ENCODE results near the gene ATXN2. TPM values are rescaled to one million over a fixed set of nuclear protein-coding genes. Genes with fewer than 3 reads are reported as not detected.

ATXN2 gene
- total RNA-seq, 1 donor from 2014 or later: 66.8 TPM

- TF ChIP-seq, protein P1, sequence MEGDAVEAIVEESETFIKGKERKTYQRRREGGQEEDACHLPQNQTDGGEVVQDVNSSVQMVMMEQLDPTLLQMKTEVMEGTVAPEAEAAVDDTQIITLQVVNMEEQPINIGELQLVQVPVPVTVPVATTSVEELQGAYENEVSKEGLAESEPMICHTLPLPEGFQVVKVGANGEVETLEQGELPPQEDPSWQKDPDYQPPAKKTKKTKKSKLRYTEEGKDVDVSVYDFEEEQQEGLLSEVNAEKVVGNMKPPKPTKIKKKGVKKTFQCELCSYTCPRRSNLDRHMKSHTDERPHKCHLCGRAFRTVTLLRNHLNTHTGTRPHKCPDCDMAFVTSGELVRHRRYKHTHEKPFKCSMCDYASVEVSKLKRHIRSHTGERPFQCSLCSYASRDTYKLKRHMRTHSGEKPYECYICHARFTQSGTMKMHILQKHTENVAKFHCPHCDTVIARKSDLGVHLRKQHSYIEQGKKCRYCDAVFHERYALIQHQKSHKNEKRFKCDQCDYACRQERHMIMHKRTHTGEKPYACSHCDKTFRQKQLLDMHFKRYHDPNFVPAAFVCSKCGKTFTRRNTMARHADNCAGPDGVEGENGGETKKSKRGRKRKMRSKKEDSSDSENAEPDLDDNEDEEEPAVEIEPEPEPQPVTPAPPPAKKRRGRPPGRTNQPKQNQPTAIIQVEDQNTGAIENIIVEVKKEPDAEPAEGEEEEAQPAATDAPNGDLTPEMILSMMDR (IDR thresholded peaks at IDR 0.05): peak; percentile 69
- Mint-ChIP-seq H3K27me3 (ENCODE audit: low read depth) (no peaks in the 10 kb centered on the region), H3K4me3 (ENCODE audit: unreplicated experiment) (no peak overlapping the region), H3K36me3 (ENCODE audit: low read depth) (peaks cover 25% of the 10 kb centered on the region), H3K4me1 (ENCODE audit: low read depth) (no peaks in the 10 kb centered on the region), H3K9me3 (ENCODE audit: low read depth) (no peaks in the 10 kb centered on the region), H3K27ac (ENCODE audit: unreplicated experiment) (peak overlapping the region; percentile 5)
- DNase-seq (ENCODE audit: low spot score): no peak
These were observed 116.7 kb downstream of the ATXN2 start for GRCh38 chr12:111482462-111482861.

GRCh38 chr12:111471236-111471635, 127.9 kb downstream of the ATXN2 start:
- H3K4me3 Mint-ChIP-seq (ENCODE audit: unreplicated experiment): no peak overlapping the region
- peak overlapping the region; percentile 71 for H3K27ac Mint-ChIP-seq (ENCODE audit: unreplicated experiment)
- peaks cover 44% of the 10 kb centered on the region for H3K4me1 Mint-ChIP-seq (ENCODE audit: low read depth)
- no peaks in the 10 kb centered on the region for H3K27me3 Mint-ChIP-seq (ENCODE audit: low read depth)
- peaks cover 19% of the 10 kb centered on the region for H3K36me3 Mint-ChIP-seq (ENCODE audit: low read depth)
- TF ChIP-seq, protein P1 (IDR thresholded peaks at IDR 0.05): no peak
- DNase-seq (ENCODE audit: low spot score): no peak
- H3K9me3 Mint-ChIP-seq (ENCODE audit: low read depth): no peaks in the 10 kb centered on the region

- no peaks in the 10 kb centered on the region for H3K9me3 Mint-ChIP-seq (ENCODE audit: low read depth)
- H3K4me3 Mint-ChIP-seq (ENCODE audit: unreplicated experiment): no peak overlapping the region
- peak overlapping the region; percentile 82 for H3K27ac Mint-ChIP-seq (ENCODE audit: unreplicated experiment)
- no peak for DNase-seq (ENCODE audit: low spot score)
- TF ChIP-seq, protein P1 (IDR thresholded peaks at IDR 0.05): no peak
- H3K27me3 Mint-ChIP-seq (ENCODE audit: low read depth): no peaks in the 10 kb centered on the region
- peaks cover 17% of the 10 kb centered on the region for H3K36me3 Mint-ChIP-seq (ENCODE audit: low read depth)
- H3K4me1 Mint-ChIP-seq (ENCODE audit: low read depth): peaks cover 44% of the 10 kb centered on the region
These were observed 129.7 kb downstream of the ATXN2 start for GRCh38 chr12:111469401-111469800.

DNA sequence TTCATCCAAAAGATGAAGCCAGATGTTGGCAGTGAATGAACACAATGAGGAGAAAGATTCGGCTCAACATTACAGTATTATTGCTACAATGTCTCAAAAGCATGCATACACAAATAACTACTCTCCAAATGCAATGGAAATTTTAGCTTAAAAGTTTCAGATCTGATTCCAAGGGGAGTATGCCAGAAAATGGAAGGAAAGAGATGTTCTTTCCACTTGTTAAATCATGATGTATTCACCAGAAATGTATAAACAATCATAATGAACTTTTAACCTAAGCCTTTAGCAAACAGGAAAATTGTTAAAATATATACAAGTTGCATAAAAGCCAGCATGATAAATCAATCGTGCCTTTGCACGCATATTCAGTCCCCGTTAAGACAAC, 131.3 kb downstream of the ATXN2 start:
- H3K4me3 Mint-ChIP-seq (ENCODE audit: unreplicated experiment): no peak overlapping the region
- H3K9me3 Mint-ChIP-seq (ENCODE audit: low read depth): no peaks in the 10 kb centered on the region
- H3K4me1 Mint-ChIP-seq (ENCODE audit: low read depth): peaks cover 40% of the 10 kb centered on the region
- no peaks in the 10 kb centered on the region for H3K27me3 Mint-ChIP-seq (ENCODE audit: low read depth)
- DNase-seq (ENCODE audit: low spot score): no peak
- peaks cover 12% of the 10 kb centered on the region for H3K36me3 Mint-ChIP-seq (ENCODE audit: low read depth)
- TF ChIP-seq, protein P1 (IDR thresholded peaks at IDR 0.05): no peak
- H3K27ac Mint-ChIP-seq (ENCODE audit: unreplicated experiment): peak overlapping the region; percentile 82

GRCh38 chr12:111467092-111467856, 131.8 kb downstream of the ATXN2 start:
- H3K27ac Mint-ChIP-seq (ENCODE audit: unreplicated experiment): peak overlapping the region; percentile 82
- DNase-seq (ENCODE audit: low spot score): no peak

More at GRCh38 chr12:111467092-111467856, 131.8 kb downstream of the ATXN2 start:
- TF ChIP-seq, protein P1 (IDR thresholded peaks at IDR 0.05): no peak
- Mint-ChIP-seq H3K4me1 (ENCODE audit: low read depth) (peaks cover 43% of the 10 kb centered on the region), H3K27me3 (ENCODE audit: low read depth) (no peaks in the 10 kb centered on the region), H3K36me3 (ENCODE audit: low read depth) (peaks cover 12% of the 10 kb centered on the region), H3K9me3 (ENCODE audit: low read depth) (no peaks in the 10 kb centered on the region), H3K4me3 (ENCODE audit: unreplicated experiment) (no peak overlapping the region)

Measured in chondrocyte (in vitro differentiated cells).